ENCODE measurements around the gene SORCS2.

Gene SORCS2

DNA sequence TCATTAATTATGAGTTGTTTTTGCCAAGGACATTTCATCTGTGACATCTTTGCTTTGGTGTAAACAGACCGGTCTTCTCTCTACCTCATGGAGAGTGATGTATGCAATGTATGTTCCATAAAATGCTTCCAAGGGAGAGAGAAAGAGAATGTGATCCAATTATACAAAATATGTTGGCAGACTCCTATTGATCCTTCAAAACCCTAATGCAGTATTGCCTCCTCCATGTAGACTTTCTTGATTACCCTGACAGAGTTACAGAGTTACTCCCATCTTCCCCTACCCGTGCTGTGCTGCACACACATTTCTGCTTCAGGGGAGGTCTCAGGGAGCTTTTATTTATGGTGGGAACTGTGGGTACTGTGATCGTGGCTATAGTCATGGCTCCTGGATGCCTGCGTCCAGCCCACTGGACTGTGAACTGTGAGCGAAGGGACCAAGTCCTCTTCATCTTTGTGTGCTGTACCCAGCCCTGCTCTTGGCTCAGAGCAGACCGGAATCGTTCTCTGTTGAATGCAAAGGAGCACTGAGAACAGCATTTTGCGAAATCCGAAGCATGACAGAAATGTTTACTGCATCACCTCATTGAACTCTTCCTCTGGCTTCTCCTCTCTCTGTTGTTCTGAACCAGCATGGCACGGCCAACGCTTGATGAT, 32.7 kb downstream of the SORCS2 start:
- no peak for DNase-seq

DNA sequence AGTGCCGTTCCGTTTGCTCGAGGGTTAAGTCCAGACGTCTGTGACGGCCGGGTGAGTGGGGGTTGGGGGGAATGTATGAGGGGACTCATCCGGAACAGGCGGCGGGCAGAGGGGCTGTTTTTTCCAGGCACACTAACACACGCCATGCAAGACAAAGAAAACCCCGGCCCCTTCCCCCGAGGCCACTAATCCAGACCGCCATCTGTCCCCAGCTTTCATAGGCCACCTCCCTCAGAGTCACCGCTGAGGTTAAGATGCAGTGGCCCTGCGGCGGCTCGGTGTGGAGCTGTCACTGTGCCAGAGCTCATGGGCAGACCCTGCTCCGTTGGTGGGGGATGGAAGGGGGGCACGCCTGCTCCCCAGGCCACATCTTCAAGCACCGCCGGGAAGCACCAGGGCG, 34.1 kb downstream of the SORCS2 start:
- DNase-seq: no peak

DNA sequence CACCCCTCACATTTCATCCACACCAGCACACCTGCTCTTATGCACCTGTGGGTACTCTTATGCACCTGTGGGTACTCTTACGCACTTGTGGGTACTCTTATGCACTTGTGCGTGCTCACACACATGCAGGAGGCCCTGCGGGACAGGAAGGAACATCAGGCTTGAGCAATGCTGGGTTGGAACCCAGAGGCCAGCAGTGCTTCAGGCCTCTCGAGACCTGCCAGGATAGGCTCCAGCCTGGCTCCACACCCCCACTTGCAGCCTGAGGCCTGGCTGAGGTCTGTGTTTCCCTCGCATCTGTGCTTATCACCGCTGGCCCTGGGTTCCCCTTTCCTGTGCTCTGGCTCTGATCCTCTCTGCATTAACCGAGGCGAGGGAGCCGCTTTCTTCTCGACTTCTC, 34.7 kb downstream of the SORCS2 start:
- DNase-seq: no peak

DNA sequence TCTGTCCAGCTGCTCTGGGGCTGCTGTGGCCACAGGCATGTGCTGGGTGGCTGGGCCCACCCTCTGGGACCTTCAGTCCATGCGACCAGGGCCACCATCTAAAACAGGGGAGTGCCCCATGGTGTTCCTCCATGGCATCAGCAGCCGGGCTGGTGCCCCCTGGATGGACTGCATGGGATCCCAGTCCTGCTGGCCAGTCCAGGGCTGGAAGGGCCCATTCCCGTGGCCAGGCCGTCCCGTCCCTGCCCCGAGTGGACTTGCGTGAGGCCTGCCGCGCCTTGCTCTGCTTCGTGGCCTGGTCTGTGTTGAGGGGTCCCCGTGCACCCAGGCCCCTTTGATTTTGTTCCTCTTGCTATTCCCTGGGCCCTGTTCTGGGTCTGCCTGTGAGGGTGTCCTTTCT, 36.4 kb downstream of the SORCS2 start:
- DNase-seq: no peak

DNA sequence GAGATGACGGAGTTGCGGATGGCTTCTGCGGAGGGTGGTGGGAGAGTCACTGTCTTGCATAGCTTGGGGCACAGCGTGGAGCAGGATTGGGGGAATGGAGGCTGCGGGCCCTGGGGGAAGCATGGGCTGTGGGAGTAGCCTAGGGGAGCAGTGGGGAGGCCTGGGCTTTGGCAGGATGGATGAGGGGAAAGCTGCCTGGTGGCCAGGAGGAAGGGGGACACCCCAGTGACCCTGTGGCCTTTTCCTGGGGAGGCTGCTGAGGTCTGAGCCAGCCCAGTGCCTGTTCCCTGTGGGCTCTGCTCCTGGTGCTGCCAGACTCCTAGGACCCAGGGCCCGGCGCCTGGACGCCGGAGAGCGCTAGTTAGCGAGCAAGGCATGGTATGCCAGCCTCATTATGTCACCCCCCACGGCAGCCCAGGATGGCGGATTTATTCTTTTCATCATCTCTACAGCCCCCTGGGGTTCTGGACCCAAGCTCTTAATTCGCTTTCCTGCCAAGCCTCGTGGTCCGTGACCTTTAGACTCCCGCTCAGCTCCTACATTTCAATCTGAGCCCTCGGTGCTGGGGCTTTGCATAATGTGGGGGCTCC, 39.8 kb downstream of the SORCS2 start:
- DNase-seq: no peak

DNA sequence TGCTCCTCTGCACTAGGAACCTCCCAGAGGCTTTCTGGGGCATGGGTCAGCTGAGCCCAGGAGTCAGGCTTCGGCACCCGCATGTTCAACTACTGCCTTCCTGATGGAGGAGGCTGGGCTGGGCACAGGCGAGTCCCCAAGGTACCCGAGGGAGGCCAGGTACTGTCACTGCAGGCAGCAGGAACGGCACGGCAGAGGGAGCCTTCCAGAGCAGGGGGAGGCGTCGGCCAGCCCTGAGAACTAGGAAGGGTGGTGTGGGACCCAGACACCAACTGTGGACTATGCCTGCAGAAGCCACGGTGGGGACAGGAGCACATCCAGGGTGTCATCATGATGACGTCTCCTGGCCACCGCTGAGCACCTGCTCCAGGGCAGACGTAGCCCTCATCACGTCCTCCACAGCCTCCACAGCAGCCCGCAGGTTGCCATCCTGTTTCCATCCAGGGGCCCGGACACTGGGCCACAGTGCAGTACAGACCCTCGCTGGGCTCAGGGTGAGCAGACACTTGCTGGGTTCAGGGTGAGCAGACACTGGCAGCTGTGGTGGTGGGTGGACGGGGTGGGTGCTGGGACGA, 40.8 kb downstream of the SORCS2 start:
- DNase-seq: no peak

DNA sequence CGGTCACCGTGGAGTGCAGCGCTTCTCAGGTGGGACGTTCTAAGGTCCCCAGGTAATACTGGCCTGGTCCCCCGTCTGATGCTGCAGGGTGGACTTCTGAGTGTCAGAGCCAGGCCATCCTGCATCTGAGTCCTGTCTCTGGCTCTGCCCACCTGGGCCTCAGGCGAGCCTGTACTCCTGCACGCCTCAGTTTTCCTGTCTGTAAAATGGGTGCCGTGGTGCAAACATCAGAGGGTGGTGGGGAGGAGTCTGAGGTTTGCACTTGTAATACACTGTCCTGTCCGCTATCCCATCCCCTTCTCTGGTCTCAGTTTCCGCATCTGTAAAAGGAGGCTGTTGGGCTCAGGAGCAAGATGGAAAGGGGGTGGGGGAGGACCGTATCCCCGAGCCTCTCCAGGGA, 41.3 kb downstream of the SORCS2 start:
- DNase-seq: no peak

DNA sequence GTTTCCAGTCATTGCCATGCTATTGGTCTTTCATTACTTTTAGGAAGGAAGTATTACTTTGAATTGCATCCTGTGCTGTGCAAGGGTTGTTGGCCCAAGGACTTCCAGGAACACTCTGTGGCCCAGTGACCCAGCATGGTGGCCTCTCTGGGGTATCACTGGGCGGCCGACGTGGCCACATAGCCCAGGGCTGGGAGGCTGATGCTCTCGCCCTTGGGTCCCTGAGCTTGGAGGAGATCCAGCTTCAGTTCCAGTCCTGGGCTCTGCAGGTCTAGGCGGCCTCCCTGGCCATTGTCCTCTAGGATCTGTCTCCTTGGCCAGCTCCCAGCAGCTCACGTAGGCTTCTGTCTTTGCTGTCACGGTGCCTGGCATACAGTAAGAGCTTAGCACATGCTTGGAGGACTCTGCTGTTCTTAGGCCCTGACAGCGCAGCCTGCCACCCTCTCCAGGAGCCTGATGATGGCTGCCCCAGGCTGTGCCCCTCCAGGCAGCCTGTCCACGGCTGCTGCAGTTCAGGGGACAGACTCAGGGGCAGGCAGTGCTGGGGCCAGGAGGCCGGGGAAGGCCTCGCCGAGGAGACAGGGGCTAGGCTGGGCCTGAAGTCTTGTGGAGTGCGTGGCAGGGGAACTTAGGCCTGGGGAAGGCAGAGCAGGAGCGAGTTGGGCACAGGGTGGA, 42.2 kb downstream of the SORCS2 start:
- DNase-seq: no peak

DNA sequence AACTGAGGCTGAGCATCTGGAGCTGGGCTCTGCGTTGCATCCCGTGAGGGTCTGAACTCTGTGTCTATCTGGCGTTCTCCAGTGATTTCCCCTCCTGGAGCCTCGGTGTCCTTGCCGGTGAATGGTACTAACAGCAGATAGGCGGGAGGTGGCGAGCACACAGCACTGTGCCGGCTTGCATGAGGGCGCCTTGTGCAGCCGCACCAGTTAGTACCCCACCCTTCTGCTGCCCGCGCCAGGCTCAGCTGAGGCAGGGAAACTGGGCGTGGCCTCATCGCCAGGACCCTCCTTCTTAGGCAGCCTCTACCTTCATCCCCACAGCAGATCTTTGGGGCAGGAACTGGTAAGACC, 42.7 kb downstream of the SORCS2 start:
- no peak for DNase-seq

DNA sequence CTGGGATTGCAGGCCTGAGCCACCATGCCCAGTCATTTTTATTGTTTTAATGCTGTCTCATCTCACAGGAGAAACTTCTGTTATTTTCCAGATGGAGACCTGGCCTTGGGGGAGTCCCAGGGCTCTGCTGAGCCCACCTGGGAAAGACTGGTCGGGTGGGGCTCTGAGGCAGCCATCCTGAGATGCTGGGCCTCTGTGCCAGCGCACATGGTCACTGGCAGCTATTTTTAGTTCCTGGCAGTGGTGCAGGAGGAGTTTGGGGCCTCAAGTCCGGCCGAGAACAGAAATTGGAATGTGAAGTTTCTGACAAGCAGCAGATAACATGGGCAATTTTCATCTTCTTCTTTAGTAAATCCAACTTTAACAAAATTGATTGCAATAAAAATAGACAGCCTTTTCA, 44.5 kb downstream of the SORCS2 start:
- DNase-seq: no peak

DNA sequence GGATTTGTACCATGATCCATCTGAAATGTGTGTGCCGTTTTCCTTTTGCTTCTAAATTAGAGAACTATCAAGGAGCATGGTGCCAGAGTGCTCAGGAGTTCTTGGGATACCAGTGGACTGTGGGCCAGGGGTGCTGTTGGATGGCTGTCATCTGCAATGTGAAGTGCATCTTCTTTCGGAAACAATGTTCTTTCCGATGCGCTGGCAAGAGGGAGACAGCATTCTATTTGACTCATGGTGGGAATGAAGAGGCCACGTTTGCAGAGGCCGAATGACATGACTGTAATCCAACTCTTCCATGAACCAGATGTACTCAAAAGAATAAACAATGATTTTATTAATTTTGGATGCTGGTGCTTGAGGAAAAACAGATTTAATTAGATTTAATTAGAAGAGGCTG, 45.5 kb downstream of the SORCS2 start:
- DNase-seq: no peak

DNA sequence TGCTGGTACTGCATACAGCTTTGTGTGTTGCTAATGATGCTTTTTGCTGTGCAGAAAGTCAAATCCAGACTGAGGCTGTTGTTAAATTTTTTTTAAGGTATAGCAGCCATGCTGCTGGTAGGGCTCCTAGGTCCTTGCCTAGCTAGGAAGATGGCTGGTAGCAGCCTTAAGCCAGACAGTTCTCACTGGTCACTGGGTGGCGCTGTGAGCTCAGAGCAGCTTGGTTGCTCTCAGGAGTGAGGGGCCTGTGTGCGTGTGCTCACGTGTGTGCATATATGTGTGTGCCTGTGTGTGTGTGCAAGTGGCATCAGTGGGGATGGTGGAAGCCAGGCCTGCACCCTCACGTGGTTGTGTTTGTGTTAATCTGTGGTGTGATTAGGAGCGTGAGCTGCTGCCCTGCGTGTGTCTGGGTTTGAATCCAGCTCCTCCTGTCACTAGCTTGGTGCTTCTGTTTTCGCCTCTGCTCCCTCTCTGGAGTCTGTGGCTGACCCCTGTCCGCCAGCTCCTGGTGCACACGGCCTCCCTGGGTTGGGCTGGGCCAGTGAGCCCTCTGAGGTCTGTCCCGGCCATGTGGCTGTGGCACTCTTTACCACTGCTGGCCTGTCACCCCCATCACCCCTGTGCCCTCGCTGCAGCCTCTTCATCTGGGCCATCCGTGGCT, 46.1 kb downstream of the SORCS2 start:
- no peak for DNase-seq

DNA sequence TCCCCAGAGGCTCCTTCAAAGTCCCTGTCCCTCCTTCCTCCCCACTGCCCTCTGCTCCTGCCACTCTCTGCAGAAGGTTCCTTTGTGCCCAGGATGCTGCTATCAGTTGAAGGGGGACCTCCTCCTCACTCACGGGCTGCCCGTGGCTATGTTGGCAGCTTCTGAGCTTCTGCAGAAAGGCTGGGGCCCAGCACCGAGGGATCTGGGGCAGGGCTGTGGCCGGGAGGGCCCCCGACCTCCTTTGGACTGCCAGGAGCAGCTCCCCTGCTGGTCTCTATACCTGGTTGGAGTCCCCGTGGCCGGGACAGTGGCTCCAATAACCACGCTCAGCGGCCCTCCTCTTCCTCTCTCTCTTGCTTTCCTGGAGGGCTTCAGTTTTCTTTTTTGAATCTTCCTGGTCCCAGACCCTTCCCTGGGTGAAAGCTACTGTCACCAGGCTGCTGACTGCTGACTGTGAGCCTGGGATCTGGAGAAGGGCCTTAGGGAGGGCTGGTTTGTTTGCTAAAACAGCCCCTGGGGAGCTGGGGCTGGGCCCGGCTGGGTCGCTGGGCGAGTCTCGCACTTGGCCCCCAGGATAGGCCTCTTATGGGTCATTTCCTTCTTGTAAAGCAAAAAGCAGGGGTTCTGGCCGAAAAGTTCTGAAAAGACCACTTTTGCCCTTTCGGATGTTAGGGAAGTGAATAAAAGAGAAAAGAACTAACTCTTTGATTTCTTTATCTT, 46.9 kb downstream of the SORCS2 start:
- DNase-seq: no peak

DNA sequence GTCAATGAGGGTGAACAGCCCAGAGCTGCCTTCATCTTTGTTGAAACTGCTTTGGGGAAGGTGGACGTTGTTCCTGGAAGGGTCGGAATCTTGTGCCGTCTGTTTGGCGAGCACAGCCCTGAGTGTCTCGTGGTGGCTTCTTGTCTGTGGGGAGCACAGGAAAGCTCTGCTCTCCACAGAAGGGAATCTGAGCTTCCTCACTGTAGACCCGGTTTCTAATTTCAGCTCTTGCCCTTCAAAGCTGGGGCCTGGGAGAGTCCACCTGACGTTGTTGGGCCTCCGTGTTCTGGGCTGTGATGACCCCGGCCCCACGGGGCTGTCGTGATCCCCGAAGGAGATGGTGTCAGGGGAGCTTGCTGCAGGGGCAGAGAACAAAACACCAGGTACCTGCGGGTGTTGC, 47.5 kb downstream of the SORCS2 start:
- DNase-seq: no peak

DNA sequence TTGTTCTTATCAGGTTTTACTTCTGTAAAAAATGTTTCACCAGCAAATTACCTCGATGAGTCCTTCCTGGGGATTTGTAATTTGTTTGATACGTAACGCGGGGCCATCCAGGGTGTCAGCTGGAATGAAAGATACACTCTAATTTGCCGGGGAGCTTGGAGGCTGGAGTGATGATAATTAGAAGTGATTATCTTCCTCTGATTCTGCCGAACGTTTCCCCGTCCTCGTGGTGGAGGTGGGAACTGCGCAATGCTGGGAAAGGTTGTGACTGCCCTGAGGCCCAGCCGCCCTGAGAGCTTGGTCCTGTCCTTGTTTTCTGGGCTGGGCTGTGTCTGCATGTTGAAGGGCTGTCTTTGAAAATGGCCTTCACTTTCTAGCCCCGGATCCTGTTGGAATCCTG, 48.0 kb downstream of the SORCS2 start:
- no peak for DNase-seq

DNA sequence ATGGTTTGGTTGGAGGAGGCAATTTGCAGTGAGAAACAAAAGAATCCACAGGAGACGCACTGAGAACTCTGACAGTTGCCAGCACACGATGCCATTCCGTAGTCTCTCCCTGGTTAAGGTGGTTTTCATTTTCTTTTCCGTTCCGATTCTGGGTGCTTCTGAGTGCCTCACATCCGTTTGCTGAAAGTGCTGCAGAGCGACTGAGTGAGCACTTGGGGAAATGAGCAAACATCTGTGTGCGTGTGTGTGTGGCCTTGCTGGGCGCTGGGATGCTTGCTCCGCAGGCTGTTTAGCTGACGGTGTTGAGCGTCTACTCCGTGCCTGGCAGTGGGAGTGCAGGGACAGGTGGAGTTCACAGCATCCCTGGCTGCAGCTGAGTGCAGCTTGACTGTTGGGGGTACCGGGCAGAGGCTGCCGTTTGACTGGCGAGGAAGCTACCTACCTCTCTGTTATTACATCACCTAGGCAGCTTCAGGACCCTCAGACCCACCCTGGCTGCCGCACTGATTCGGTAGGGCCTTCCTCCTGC, 49.3 kb downstream of the SORCS2 start:
- DNase-seq: no peak

DNA sequence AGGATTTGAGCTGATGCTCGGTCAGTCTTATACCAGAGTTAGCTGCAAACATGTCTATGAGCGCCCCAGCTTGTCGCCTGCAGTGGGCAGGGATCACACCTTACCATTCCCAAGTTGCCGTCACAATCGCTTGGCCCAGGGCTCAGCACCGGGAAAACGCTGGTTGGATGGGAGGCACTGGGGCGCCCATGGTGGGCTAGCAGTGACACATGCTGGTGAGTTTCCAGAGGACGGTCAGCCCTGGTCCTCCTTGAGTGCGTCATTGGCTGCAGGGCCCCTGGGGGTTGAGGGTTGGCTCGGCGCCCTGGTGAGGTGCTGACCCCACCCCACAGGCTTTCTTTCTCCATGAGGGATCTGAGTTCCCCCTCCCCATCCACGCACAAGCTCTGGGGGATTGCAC, 50.4 kb downstream of the SORCS2 start:
- DNase-seq: no peak

DNA sequence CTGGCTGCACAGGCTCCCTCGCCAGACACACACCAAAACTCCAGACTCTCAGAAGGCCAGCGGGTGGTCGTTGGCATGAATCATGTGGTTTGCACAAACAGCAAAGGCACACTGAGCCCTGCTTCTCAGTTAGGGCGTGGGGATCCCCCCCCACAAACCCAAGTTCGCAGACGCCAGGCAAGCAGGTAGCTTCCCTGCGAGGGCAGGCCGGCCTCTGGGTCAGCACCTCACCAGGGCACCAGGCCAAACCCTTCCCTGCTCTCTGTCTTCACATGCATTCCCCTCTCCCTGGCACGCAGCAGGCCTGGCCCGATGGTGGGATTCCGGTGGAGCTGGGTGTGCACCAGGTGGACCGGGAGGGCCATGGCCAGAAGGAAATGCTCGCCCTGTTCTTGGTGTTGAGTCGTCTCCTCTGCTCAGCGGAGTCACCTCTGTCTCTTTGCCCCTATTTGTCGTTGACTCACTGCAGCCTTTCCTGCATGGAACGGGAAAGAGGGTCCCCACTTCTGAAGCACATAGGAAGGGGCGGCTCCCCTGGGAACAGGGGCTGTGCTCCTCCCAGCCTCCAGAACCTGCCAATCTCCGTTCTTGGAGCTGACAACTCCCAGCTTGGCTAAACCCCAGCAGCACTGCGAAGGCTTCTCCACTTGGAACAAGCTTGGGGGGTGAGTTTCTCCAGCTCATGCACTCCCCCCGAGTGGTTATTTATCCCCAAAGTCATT, 51.4 kb downstream of the SORCS2 start:
- DNase-seq: no peak

DNA sequence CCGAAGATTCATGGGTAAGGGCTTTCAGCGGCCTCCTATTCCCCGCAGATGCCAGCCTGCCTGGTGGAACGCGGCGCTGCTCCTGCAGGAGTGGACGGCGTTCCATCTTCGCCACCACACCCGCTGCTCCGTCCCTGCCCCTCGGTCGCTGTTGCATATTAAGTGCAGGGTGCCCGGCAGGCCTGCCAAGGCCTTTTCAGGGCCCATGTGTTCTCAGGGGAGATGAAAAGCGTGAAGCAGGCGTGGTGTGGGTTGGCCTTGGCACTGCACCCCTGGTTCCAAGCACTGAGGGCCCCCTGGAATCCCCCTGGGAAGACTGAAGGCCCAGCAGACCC, 52.0 kb downstream of the SORCS2 start:
- DNase-seq: no peak

DNA sequence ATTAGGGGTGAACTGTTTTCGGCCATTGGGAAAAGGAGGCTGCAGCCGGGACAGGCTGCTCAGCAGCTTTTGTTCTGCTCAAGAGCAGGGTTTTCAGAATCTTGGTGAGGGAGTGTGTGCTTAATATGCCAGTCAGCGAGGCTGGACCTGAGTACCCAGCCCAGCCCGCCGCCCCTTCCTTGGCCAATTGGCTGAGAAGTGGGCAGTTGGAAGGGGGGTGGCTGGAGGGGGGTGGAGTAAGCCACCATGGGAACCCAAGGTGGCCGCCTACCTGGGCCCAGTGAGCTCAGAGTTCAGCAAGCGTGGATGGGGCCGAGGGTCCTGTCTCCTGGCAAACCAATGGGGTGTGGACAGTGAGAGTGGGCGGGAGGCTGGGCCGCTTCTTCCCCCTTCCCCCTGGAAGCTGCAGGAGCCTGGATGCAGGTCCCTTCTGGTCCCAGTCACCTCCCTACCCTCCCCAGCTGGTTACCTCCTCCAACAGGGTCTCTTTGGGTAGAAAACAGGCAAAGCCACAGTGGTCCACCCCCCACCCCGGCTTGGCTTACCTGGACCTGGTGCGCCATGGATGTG, 52.5 kb downstream of the SORCS2 start:
- DNase-seq: no peak

DNA sequence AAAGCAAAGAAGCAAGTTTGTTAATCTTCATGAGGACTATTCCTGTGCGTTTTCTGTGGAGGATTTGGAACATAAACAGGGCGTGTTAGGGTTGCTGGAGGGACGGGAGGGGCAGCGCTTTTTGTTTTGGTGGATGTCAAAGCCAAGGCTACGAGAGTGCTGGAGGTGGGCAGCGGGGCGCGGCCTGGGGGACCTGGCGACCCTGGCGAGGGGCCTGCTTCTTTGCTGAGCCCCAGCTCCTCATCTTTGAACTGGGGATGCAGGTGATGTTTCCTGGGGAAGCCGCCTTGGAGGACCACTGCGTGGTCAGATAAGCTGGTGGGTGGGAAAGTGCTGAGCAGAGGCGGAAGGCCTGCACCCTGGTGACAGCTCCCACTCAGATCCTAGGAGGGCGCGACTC, 55.2 kb downstream of the SORCS2 start:
- DNase-seq: no peak

DNA sequence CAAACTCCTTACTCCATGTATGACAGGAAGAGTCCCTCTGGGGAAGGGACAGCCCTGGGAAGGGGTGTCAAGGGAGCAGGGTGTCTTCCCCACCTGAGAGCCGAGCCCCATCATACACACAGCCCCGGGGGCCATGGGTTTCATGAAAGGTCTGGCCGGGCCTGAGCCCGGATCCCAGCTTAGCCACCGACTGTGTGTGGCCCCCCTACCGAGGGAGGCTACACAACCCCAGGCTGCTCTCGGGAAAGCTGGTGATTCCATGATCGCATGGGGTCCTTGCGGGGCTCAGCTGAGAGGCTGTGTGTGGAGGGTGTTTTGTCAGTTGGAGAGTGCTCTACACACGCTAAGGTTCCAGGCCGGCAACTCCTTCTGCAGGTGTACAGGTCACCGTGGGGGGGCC, 55.6 kb downstream of the SORCS2 start:
- DNase-seq: no peak

Measured in NCI-H2081 treated with DMSO at 0.1 percent for 48 hours (cell line).